Activated CD8-positive, alpha-beta memory T cell treated with anti-CD3 and anti-CD28 coated beads for 1 hour (primary cell): ENCODE results near the gene RPS10.
A peak's percentile ranks its signal among the peaks of the same experiment; 100 is the strongest.

Source experiments
- DNase-seq, 2 donors: peaks; one replicate each; pipeline ENCODE4 v3.0.0-alpha.2; 2020; ENCODE audit warnings: low read depth in 1 of 2; ENCODE audit errors: extremely low read depth in 1 of 2

The RPS10 gene

DNA sequence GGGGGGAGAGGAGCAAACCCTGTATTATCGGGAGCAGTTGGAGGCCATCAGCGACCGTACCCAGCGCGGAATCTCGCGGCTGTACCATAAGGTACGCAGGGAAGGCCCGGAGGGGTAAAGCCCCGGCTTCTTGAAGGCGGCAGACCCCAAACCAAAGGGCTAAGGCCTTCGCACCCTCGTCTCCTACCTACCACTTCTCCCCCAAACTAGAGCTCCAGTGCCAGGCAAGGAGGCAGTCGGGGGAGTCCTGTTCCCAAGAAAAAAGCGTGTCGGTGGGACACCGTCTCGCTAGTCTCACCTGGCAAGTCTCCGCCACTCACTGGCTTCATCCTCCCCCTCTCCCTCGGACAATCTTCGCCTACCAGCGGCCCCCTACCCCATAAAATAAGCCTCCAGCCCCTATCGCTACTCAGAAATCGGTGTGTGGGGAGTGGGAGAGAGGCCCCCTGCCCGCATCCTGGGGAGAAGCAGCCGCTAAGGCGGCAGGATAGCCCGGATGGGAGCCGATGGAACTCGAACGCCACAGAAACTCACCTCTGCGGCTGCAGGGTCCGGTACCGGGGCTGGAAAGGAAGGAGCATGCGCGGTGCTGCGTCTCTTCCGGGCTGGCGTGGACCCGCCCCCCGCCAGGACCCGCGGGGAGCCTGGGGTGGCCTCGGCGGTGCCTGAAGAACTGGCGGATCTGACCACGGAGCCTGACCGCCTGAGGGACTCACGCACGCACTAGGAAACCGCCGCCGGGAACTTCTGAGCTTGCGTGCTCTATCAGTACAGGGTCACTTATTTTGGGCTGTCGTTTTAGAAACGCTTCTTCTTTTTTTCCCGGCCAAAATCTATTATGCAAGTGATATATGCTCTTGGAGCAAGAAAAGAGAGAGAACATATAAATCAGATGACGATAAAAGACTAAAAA is at the start of gene RPS10:
Gene RPS10, minus strand, starts transcription at position 572 of the 913 bp plus-strand sequence. CDS start 848 bp downstream, outside the sequence.
- DNase-seq, result peak; percentile 70 to 84

DNA sequence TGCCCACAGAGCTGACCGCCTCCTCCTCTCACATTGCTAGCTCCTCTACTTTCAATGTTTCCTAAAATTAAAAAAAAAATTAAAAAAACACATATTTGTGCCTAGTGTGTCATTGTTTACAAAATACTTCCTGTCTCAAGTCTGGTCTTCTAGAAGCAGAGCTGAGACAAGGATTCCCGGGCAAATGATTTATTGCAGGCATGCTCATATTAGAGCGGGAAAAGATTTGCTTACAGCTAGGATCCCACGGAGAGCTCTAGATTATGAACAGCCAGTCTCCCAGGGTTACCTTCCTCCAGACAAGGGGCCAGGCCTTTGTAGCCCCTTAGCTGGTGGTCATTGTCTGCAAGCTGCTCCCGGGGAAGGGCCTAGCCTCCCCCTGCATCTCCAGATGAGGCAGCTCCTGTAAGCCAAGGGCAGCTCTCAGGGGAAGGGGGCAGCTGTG is 49.4 kb upstream of the RPS10 start:
- DNase-seq, result no peak

DNA sequence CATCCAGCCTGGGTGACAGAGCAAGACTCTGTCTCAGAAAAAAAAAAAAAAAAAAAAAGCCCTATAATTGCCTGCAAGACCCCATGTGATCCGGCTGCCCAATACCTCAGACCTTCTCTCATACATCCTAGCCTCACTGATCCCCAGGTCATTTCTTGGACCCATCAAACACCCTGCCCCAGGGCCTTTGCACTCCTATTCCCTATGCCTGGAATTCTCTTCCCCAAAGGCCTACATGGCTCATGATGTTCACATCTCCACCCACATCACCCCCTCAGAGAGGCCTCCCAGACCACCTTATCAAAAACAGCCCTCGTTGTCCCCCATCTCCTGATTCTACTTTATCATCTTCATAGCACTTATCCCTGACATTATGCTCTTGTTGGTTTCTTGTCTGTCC is 48.9 kb upstream of the RPS10 start:
- DNase-seq, result no peak

DNA sequence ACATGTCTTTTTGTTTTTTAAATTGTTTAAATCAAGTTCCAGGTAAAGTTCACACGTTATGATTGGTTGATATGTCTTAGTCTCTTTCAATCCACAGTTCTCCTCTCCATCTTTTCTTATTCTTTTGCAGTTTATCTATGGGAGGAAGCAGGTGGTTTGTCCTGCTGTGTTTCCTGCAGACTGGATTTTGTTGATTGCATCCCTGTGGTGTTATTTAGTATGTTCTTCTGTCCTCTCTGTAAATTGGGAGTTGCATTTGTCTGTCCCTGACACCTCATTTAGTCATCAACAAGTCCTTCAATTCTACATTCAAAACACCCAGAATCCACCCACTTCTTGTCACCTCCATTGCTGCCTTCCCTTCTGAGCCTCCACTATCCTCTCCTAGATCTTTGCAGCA is 48.1 kb upstream of the RPS10 start:
- DNase-seq, result no peak

DNA sequence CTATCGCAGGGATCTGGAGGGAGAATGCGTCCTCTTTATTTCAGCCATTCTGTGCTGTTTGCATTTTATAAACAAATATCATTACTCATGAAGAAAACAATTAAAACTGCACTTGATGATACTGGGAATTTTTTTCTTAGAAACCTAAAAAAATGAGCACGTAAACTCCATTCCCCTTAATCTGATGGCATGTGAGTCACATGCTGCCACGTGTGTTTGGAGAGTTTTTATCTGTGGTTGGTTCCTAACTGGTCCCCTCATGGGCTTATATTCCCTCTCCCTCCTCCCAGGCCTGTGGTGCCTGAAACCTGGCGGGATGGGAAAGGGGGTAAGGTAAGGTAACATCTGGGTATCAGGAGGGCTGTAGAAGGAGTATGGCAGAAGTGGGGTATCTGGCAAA is 46.6 kb upstream of the RPS10 start:
- no peak for DNase-seq

DNA sequence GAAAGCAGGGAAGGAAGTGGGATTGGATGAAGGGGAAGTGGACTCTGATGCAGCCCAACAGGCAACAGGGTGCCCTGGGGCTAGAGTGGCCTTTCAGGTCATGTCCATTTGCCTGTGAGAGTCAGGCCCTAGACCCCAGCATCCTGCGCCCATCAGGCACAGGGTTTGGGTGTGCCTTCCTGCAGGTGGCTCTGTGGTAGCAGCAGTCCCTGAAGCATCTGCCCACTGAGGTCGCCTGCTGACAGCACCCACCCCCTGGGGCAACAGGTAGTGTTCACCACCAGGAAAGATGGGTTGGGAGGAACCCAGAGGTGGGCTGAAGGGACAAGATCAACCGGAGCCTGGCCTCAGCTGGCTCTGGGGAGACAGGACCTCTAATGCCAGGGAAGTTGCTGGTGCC is 43.6 kb upstream of the RPS10 start:
- no peak for DNase-seq

DNA sequence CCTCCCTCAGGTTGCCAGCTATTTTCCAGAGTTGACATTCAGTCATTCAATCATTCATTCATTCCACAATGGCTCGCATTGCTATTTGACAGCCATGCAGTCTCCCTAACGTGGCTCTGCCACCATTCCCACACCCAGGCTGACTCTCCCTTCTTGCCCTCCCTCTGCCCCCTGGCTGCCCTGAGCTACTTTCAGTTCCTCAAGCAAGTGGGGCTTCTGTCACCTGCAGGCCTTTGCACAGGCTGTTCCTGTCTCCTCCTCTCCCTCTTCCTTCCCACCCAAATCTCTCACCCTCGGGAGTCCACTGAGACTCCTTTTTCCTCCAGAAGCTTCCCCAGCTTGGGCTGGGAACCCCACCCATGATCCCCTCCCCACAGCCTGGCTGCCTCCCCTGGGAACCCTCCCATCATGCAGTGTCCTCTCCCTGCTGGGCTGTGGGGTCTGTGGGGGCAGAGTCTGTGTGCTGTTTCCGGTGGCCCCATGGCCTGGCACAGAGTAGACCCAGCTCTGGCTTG is 42.6 kb upstream of the RPS10 start:
- no peak for DNase-seq

DNA sequence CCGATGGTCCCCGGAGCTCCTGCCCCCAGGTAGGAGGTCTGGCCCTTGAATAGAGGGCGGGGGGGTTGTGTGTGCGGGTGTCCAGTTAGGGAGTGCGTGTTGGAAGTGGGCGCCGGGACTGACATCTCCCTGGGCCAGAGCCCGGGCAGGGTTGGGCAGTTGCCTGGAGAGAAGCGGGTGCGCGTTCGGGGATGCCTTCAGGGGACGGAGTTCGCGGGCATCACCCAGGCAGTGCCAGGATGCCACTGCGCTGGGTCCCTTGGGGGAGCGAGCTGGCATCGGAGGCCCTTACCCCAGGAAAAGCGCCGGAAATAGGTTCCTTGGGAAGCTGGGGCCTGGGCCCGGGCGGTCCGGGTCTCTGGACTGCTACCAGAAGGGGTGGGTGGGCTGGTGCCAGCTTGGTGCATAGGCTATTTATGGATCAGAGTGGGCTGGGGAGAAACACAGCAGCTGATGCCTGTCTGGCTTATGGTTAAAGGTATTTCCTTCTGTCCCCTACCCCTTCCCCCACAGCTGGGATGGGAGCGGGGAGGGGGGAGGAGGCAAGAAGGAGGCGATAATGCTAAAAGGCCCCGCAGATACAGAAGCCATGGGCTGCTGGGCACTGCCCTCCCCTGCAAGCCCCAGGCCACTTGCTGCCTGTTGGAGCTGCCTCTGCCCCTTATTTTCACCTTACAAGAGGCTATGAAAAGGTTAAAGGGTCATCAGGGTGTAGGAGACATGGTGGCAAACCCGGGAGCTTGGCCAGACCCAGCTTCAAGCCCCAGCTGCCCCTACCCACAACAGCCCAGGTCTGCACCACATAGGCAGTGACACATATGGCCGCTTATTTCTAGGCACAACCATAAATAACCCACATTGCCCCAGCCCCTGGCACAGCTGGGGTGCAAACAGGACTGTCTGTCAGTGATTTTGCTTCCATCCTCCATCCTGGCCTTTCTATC is 40.6 kb upstream of the RPS10 start:
- no peak for DNase-seq

DNA sequence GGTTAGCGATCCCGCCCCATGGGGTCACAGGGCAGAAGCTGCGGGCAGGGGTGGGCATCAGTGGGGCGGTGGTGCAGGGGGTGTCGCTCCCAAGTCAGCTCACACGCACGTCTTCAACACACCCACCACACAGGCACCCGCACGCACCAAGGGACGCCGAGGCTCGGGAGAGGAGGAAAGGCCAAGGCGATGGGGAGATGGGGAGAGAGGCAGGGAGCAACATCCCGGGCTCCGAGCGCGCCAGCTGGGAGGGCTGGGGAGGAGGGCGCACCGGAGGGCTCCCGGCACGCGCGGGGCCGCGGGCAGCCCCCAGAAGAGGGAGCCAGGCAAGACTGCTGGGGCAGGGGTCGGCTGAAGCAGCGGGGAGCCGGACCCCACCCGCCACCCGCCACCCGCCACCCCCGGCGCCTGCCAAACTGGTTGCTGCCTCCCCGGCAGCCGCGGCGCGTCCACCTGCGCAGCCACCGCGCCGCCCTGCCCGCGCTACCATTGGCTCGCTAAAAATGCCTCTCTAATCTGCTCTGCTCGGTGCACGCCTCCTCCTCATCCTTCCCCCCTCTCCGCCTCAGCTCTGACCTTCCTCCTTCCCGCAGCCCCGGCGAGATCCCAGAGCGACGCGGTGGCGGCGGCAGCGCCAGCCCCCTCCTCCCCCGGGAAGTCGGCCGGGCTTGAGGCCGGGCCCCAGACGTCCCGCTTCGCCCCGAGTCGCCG is 39.8 kb upstream of the RPS10 start, which contains the start of gene PACSIN1:
Gene PACSIN1, plus strand, starts transcription at position 546 of the 711 bp plus-strand sequence. CDS start 60,230 bp downstream, outside the sequence.
- DNase-seq, result no peak

DNA sequence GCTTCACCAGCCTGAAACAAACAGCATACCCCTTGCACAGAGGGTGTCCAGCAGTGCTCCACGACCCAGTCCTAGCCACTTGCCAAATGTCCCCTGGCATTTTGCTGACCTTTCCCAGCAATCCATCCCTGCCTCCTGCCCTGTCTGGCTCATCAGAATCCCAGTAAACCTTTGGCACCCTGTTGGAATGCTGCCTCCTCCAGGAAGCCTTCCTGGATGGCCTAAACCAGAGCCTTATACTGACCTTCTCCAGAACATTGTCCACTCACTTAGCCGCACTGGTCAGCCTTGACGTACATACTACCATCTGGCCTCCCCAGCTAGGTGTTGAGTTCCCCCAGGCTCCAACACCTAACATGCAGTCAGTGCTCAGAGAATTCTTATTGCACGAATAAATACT is 38.0 kb upstream of the RPS10 start:
- no peak for DNase-seq

DNA sequence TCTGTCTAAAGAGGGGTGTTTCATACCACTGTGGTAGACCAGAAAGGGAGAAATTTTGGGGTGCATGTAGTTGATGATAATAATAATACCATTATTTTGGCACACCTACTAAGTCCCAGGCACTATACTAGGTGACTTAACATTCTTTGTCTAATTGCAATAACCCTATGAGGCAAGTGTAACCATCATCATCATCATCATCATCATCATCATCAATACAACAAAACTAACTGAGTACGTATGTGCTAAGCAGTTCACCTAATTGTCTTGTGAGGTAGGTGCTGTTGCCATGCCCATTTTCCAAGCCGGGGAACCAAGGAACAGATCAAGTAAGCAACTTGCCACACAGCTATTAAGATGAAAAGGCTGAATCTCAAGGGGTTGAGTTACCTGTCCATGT is 37.4 kb upstream of the RPS10 start:
- DNase-seq, result no peak

DNA sequence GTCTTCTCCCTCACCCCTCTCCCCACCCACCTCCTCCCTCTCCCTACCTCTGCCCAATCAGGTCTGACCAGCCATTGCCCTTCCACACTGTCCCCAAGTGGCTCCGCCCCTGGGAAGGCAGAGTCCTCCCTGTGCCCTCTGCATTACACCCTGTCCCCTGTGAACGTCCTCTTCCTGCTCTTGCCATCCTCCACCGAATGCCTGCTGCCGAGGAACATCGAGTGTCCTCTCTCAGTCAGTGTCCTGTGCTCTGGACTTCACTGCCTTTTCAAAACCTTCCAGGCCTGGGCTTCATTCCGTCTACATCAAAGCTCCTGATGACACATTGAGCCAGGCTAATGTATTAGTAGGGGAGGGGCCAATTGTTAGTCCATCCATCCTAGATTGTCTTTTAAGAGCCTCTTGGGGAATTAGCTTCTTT is 36.7 kb upstream of the RPS10 start:
- no peak for DNase-seq

DNA sequence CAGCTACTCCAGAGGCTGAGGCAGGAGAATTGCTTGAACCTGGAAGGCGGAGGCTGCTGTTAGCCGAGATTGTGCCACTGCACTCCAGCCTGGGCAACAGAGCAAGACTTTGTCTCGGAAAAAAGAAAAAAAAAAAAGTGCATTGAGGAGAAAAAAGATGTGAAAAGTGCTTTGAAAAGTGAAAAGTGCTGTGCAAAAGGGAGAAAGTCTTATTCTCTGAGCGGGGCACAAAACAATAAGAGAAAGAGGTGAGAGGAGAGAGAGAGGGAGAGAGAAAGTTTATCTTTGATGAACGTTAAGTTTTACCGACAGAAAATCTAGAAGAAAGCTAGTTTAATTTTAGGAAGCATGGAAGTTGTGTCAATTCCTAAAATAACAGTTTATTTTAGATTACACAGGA is 36.1 kb upstream of the RPS10 start:
- DNase-seq, result no peak

DNA sequence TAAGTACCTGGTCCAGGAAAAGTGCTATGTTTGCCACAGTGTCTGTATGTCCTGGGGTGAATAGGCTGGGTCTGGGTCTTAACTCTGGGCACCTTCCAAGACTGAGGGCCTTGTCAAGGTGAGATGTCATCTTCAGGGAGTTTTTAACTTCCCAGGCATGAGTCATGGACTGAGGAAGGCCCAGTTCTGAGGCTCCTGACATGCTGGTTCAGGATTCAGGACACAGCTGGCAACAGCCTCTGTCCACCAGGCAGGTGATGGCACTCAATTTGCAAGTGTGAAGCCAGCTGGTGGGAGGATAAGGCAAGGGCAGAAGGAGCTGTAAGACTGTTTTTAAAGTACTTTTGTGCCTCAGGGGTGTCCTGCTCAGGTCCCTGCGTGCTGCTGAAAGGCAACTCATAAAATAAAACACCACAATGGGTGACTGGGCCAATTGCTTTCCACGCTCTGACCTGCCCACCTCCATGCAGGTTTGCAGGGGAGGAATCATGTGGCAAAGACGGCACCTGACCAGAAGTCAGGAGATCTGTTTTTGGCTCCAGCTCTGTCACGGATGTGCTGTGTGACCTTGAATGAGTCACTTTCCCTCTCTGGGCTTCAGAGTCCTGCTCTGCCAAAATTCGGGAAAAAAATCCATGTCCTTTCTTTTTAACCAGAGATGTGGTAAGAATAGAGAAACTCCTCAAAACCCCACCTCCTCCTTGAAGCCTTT is 35.1 kb upstream of the RPS10 start:
- no peak for DNase-seq

DNA sequence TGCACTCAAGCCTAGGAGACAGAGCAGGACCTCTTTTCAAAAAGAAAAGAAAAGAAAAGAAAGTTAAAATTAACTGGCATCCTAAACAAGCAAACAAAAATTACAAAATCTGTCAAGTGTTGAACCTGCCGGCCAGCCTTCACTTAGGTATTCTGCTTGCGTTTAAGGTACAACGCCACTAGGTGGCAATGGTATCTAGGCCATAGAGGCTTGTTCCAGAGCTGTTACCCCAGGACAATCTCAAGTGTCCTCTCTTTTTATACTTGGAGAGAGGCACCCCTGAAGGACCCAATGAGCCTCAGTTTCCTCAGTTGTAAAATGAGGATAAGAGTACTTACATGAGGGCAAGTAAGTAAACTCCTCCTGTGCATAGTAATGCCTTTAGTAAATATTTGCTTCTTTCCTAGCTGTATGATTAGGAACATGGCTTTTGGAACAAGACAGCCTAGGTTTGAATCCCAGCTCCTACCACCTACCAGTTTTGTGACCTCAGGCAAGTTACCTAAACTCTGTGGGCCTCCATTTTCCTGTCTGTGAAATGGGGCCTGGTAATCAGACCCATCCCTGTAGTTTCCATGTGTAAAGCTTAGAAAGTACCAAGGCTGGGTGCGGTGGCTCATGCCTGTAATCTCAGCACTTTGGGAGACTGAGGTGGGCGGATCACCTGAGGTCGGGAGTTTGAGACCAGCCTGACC is 34.2 kb upstream of the RPS10 start:
- peak; percentile 11 to 17 for DNase-seq

DNA sequence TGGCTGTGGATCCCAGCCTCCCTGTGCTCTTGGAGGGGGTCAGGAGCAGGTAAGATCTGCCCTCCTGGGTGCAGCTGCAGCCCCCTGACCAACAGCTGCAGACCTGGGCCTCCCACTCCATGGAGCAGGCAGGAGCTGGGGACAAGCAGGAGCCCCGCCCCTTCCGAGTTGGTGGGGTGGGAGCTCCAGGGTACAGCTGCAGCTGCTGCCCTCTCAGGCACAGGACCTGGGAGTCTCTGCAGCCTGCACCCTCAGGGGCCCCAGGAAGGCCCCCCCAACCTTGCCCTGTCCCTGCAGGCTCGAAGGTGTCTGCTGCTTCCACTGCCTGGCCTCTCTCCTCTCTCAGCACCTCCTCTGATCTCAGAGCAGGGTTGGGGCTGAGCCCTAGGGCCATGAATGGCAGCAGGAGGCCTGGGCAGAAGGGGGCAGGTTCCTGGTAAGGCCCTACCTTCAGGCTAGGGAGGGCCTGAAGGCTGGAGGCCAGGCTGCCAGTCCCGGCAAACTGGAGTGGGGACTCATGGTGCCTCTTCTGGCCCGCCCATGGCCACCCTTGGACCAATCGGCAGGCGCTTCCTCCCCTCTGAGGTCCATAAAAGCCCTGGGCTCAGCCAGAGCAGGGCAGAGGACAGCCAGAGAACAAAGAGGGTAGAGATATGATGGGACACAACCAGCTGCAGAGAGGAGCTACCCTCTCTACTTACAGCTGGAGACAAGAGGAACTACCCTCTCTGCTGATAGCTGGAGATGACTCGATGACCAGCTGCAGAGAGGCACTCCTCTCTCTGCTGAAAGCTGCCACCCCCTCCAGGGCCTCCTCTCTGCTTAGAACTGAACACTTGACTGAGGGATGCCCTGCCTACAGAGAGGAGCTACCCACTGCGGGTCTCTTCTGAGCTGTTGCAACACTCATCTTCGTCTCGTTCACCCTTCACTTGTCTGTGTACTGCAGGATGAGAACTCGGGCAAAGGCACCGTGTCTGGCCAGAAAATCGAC is 32.2 kb upstream of the RPS10 start:
- DNase-seq, result no peak

DNA sequence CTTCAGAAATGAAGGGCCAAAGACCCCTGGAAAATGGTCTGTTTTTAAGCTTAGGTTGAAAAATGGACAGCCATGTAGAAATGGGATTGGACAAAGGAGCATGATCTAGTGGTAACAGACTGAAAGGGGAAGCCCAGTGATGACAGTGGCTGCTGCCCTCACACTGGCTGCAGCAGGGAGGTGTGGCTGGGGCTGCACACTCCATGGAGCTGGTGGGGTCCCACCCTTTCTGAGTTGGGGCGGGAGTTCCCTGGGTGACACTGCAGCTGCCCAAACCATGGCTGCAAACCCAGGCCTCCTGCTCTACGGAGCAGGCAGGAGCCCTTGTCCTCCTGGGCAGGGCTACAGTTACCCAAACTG is 31.5 kb upstream of the RPS10 start:
- no peak for DNase-seq

DNA sequence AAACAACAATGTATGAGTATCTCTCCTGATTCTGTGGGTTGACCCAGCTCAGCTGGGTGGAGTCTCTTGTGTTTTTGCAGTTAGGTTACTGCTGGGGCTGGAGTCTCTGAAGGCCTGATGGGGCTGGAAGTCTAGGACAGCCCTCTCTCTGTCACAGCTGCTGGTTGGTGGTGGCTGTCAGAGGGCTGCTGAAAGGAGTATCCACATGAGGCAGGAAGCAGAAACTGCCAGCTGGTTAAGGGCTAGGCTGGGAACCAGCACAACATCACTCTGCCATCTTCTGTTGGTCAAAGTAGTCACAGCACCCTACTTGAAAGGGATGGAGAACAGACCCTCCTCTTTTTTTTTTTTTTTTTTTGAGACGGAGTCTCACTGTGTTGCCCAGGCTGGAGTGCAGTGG is 30.0 kb upstream of the RPS10 start:
- DNase-seq, result no peak
